ENCODE results near the gene TMEM139. TPM values are rescaled to one million over a fixed set of nuclear protein-coding genes. Genes with fewer than 3 reads are reported as not detected.

The TMEM139 gene
- polyA plus RNA-seq, 3 donors = 0.55 TPM; not detected in 2

GRCh38 chr7:143304938-143305337 is 20.2 kb downstream of the TMEM139 start:
- Histone ChIP-seq H3K4me2 (replicated peaks; ENCODE audit: extremely low read depth, low read length, poor library complexity, severe bottlenecking) (no peak overlapping the region), H3K36me3 (replicated peaks in 1 of 2; ENCODE audit: control insufficient read depth in 1 of 2, insufficient read depth in 2 of 2, low read length in 2 of 2) (peaks cover 63 to 77% of the 10 kb centered on the region in 2 donors), H3K9ac (ENCODE audit: insufficient read depth, low read length, poor library complexity, severe bottlenecking) (no peak overlapping the region), H3K27ac (ENCODE audit: low read depth in 1 of 2, low read length in 2 of 2) (peak overlapping the region in 1 of 2 donors; percentile 30), H2AFZ (ENCODE audit: insufficient read depth, low read depth, low read length, poor library complexity, severe bottlenecking) (no peak overlapping the region), H3K9me3 (replicated peaks in 1 of 2; ENCODE audit: control insufficient read depth in 1 of 2, insufficient read depth in 1 of 2, low read length in 2 of 2) (no peaks in the 10 kb centered on the region), H3K79me2 (ENCODE audit: insufficient read depth, low read length) (peaks cover 59% of the 10 kb centered on the region), H3K27me3 (ENCODE audit: control insufficient read depth in 2 of 2, insufficient read depth in 2 of 2, low read length in 2 of 2) (no peaks in the 10 kb centered on the region), H3K4me3 (replicated peaks in 1 of 3; ENCODE audit: low read depth in 2 of 3, low read length in 3 of 3) (no peak overlapping the region), H4K20me1 (ENCODE audit: insufficient read depth, low read length) (no peaks in the 10 kb centered on the region), H3K4me1 (ENCODE audit: control insufficient read depth in 1 of 2, insufficient read depth in 2 of 2, low read length in 2 of 2) (peaks cover 27% of the 10 kb centered on the region in 2 donors)
- peaks cover 0 to 3% (median 0%) of the 10 kb centered on the region in 3 donors for H3K27me3 Mint-ChIP-seq (ENCODE audit: low read depth in 3 of 3)
- H3K4me3 Mint-ChIP-seq = no peak overlapping the region
- H3K36me3 Mint-ChIP-seq = peaks cover 70 to 80% of the 10 kb centered on the region in 2 donors
- intact Hi-C loops (cut with micrococcal nuclease) = loop anchor here (5.0 kb wide), 2 partner anchors 58 to 298 kb away; no protein-coding TSS in a partner anchor
- no peak for DNase-seq
- H3K27ac Mint-ChIP-seq = peak overlapping the region in 4 of 7 donors; percentile 17 to 74 (median 45)
- TF ChIP-seq CTCF (IDR thresholded peaks at IDR 0.05) = no peak
- H3K9me3 Mint-ChIP-seq = peaks cover 0 to 3% (median 0%) of the 10 kb centered on the region in 7 donors
- 95% methylated on average over 6 of the region's 6 CpGs for WGBS (ENCODE audit: insufficient coverage)
- H3K4me1 Mint-ChIP-seq = peaks cover 48% of the 10 kb centered on the region

- H3K9me3 ChIP-seq (replicated peaks in 1 of 2; ENCODE audit: control insufficient read depth in 1 of 2, insufficient read depth in 1 of 2, low read length in 2 of 2) = no peaks in the 10 kb centered on the region
- H3K4me3 Mint-ChIP-seq = no peak overlapping the region
- peaks cover 0 to 2% (median 0%) of the 10 kb centered on the region in 7 donors for H3K9me3 Mint-ChIP-seq
- H3K9ac ChIP-seq (ENCODE audit: insufficient read depth, low read length, poor library complexity, severe bottlenecking) = no peak overlapping the region
- H3K4me1 Mint-ChIP-seq = peaks cover 48% of the 10 kb centered on the region
- peaks cover 60 to 71% of the 10 kb centered on the region in 2 donors for H3K36me3 ChIP-seq (replicated peaks in 1 of 2; ENCODE audit: control insufficient read depth in 1 of 2, insufficient read depth in 2 of 2, low read length in 2 of 2)
- peak; percentile 52 to 64 (median 60) for DNase-seq
- H3K79me2 ChIP-seq (ENCODE audit: insufficient read depth, low read length) = peaks cover 55% of the 10 kb centered on the region
- H4K20me1 ChIP-seq (ENCODE audit: insufficient read depth, low read length) = no peaks in the 10 kb centered on the region
- intact Hi-C loops (cut with micrococcal nuclease) = no loop called here
- no peak overlapping the region for H3K4me3 ChIP-seq (replicated peaks in 1 of 3; ENCODE audit: low read depth in 2 of 3, low read length in 3 of 3)
- WGBS (ENCODE audit: insufficient coverage) = 66% methylated on average over 7 of the region's 10 CpGs
- H3K4me2 ChIP-seq (replicated peaks; ENCODE audit: extremely low read depth, low read length, poor library complexity, severe bottlenecking) = no peak overlapping the region
- peaks cover 26 to 27% of the 10 kb centered on the region in 2 donors for H3K4me1 ChIP-seq (ENCODE audit: control insufficient read depth in 1 of 2, insufficient read depth in 2 of 2, low read length in 2 of 2)
- H3K36me3 Mint-ChIP-seq = peaks cover 65 to 74% of the 10 kb centered on the region in 2 donors
- H3K27ac Mint-ChIP-seq = peak overlapping the region; percentile 17 to 86 (median 67)
- no peaks in the 10 kb centered on the region for H3K27me3 ChIP-seq (ENCODE audit: control insufficient read depth in 2 of 2, insufficient read depth in 2 of 2, low read length in 2 of 2)
- peak overlapping the region in 1 of 2 donors; percentile 30 for H3K27ac ChIP-seq (ENCODE audit: low read depth in 1 of 2, low read length in 2 of 2)
- peak; percentile 86 for TF ChIP-seq CTCF (IDR thresholded peaks at IDR 0.05)
- peaks cover 0 to 3% (median 0%) of the 10 kb centered on the region in 3 donors for H3K27me3 Mint-ChIP-seq (ENCODE audit: low read depth in 3 of 3)
- H2AFZ ChIP-seq (ENCODE audit: insufficient read depth, low read depth, low read length, poor library complexity, severe bottlenecking) = no peak overlapping the region
These were observed 20.8 kb downstream of the TMEM139 start for GRCh38 chr7:143305423-143306070.
